Measurements from ENCODE around the gene LGALS4.
"Not testable (repeated sequence)": the region's sequence is repeated elsewhere in the genome, so short reads cannot be mapped to it uniquely, and the experiment has no call there.

LGALS4 gene

GRCh38 chr19:38785187-38785699 is 27.5 kb downstream of the LGALS4 start:
- TF ChIP-seq ZFX (IDR thresholded peaks at IDR 0.05), result no peak
- no peak overlapping the region for H3K27ac ChIP-seq

- H3K27ac ChIP-seq, result no peak overlapping the region
- TF ChIP-seq ZFX (IDR thresholded peaks at IDR 0.05), result no peak
- TF ChIP-seq, protein P1, sequence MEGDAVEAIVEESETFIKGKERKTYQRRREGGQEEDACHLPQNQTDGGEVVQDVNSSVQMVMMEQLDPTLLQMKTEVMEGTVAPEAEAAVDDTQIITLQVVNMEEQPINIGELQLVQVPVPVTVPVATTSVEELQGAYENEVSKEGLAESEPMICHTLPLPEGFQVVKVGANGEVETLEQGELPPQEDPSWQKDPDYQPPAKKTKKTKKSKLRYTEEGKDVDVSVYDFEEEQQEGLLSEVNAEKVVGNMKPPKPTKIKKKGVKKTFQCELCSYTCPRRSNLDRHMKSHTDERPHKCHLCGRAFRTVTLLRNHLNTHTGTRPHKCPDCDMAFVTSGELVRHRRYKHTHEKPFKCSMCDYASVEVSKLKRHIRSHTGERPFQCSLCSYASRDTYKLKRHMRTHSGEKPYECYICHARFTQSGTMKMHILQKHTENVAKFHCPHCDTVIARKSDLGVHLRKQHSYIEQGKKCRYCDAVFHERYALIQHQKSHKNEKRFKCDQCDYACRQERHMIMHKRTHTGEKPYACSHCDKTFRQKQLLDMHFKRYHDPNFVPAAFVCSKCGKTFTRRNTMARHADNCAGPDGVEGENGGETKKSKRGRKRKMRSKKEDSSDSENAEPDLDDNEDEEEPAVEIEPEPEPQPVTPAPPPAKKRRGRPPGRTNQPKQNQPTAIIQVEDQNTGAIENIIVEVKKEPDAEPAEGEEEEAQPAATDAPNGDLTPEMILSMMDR (conservative IDR thresholded peaks at IDR 0.05), result no peak
Observed at GRCh38 chr19:38784224-38784623, 28.5 kb downstream of the LGALS4 start.

DNA sequence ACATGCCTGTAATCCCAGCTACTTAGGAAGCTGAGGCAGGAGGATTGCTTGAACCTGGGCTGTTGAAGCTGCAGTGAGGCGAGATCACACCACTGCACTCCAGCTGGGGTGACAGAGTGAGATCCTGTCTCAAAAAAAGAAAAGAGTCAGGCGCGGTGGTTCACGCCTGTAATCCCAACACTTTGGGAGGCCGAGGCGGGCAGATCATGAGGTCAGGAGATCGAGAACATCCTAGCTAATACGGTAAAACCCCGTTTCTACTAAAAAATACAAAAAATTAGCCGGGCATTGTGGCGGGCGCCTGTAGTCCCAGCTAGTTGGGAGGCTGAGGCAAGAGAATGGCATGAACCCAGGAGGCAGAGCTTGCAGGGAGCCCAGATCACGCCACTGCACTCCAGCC is 30.5 kb downstream of the LGALS4 start:
- H3K27ac ChIP-seq, result not testable (repeated sequence)

DNA sequence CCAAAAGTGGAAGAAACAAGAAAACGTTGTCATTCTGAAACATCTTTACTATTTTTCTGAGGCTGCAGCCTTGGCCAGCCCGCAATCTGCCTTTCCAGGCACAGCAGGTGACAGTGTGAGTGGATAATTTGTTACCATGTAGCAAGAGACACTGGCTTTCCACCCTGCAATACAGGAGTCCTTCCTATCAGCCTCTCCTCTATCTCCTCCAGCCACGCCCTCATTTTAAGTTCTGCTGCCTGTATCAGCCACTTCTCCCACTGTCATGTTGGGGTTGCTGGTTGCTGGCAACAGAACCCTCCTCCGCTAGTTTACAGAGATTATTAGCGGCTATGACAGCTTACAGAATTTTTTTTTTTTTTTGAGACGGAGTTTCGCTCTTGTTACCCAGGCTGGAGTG is 31.7 kb downstream of the LGALS4 start:
- no peak overlapping the region for H3K27ac ChIP-seq
- TF ChIP-seq, protein P1 (conservative IDR thresholded peaks at IDR 0.05), result no peak
- TF ChIP-seq ZFX (IDR thresholded peaks at IDR 0.05), result no peak

DNA sequence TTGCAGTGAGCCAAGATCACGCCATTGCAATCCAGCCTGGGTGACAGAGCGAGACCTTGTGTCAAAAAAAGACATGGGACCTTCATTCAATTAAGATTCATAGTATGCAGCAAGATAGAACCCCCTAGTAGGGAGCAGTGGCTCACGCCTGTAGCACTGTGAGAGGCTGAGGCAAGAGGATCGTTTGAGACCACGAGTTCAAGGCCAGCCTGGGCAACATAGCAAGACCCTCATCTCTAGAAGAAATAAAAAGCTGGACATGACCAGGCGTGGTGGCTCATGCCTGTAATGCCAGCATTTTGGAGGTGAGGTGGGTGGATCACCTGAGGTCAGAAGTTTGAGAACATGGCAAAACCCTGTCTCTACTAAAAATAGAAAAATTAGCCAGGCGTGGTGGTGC is 32.3 kb downstream of the LGALS4 start:
- H3K27ac ChIP-seq, result no peak overlapping the region

GRCh38 chr19:38778733-38779132 is 34.0 kb downstream of the LGALS4 start:
- TF ChIP-seq, protein P1 (conservative IDR thresholded peaks at IDR 0.05), result no peak
- no peak for TF ChIP-seq ZFX (IDR thresholded peaks at IDR 0.05)
- no peak overlapping the region for H3K27ac ChIP-seq

More for the DNA sequence above, 32.3 kb downstream of the LGALS4 start:
- TF ChIP-seq, protein P1 (conservative IDR thresholded peaks at IDR 0.05), result no peak
- TF ChIP-seq ZFX (IDR thresholded peaks at IDR 0.05), result no peak

DNA sequence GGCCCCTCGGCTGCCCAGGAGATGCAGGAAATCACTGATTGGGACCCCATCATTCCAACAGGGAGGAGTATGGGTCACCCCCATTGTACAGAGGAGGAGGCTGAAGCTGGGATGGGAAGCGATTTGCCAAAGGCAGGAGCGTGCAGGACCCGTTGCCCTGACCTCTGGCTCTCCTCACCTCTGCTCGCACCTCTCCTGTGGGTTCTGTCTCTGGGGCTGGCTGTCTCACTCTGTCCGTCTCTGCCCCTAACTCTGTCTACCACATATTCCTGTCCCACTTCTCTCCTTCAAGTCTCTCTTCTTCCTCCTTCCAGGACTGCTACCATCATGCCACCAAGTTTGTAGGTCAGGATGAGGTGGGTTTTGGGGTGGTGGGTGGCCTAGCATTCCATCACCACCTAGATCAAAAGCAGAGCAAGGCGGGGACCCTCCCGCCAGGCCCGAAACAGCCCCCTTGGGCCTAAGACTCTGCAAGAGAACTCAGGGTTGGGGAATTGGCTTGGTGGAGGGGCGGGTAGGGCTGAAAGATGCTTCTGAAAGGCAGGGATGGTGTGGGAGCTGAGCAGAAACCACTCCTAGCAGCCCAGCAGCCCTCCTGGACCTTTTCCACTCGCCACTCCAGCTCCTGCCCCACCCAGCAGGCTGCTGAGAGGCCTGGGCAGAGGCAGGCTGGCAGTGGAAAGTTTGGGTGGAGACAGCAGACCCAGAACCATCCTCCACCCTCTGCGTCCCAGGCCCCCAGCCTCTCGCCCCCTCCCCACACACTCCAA is 38.4 kb downstream of the LGALS4 start:
- TF ChIP-seq ZFX (IDR thresholded peaks at IDR 0.05), result no peak
- TF ChIP-seq, protein P1 (conservative IDR thresholded peaks at IDR 0.05), result no peak
- H3K27ac ChIP-seq, result no peak overlapping the region

GRCh38 chr19:38773469-38774177 is 39.1 kb downstream of the LGALS4 start, which contains the start of gene LGALS7:
Gene LGALS7, minus strand, starts transcription at chr19:38773517. Its CDS starts 25 bp downstream, at chr19:38773492.
- no peak within 1 kb of the TSS for H3K27ac ChIP-seq
- no peak for TF ChIP-seq ZFX (IDR thresholded peaks at IDR 0.05)
- TF ChIP-seq, protein P1 (conservative IDR thresholded peaks at IDR 0.05), result no peak

DNA sequence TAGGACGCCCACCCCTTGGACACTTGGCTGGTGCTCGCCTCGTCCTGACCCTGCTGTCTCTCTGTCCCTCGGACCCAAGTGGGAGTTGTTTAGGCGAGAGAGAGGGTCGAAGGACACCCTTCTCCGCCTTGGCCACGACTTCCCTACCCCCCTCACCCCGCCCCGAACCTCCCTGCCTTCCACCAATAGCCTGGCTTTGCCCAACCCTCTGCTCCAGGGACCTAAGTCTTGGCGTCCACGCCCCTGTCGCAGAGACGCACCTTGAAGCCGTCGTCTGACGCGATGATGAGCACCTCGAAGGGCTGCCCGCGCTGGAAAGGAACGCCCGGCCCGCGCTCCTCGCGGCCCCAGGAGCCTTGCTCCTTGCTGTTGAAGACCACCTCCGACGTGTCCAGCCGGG is 41.2 kb downstream of the LGALS4 start:
- H3K27ac ChIP-seq, result not testable (repeated sequence)

- H3K27ac ChIP-seq, result not testable (repeated sequence)
Observed at GRCh38 chr19:38770949-38771275, 41.8 kb downstream of the LGALS4 start.

DNA sequence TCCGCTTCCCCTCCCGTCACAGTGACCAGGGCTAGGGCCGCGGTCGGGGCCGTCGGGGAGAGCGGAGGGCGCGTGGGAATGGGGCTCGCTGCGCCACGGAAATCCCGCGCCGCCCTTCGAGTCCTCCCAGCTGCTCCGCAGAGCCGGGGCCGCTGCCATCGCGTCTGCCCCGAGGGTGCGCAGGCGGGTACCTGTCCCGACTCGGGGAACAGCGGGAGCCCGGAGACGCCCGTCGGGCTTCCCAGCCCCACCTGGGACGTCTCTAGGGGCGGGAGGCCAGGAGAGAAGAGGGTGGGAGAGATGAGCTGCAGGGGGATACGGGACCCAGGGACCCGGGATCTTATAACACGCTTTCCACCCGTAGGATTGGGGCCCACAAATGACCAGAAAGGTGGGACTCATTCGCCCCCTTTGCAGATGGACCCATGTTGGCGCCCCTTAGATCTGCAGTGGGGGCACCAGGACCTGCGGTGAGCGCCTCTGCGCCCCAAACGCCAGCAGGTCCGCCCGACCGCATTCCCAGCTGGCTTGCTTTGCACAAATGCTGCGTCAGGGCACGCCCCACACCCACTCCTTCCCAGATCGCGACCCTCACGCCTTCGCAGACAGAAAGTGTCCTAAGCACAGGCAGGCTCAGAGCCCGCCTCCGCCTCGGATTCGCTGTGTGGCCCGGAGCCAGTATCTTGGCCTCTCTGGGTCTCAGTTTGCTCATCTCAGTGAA is 42.4 kb downstream of the LGALS4 start:
- not testable (repeated sequence) for H3K27ac ChIP-seq

All from C4-2B (cell line).